ENCODE data around the gene FAM3D. TPM values are rescaled to one million over a fixed set of nuclear protein-coding genes. Genes with fewer than 3 reads are reported as not detected.

The FAM3D gene
- total RNA-seq, 1 experiment from 2014 or later, result not detected

DNA sequence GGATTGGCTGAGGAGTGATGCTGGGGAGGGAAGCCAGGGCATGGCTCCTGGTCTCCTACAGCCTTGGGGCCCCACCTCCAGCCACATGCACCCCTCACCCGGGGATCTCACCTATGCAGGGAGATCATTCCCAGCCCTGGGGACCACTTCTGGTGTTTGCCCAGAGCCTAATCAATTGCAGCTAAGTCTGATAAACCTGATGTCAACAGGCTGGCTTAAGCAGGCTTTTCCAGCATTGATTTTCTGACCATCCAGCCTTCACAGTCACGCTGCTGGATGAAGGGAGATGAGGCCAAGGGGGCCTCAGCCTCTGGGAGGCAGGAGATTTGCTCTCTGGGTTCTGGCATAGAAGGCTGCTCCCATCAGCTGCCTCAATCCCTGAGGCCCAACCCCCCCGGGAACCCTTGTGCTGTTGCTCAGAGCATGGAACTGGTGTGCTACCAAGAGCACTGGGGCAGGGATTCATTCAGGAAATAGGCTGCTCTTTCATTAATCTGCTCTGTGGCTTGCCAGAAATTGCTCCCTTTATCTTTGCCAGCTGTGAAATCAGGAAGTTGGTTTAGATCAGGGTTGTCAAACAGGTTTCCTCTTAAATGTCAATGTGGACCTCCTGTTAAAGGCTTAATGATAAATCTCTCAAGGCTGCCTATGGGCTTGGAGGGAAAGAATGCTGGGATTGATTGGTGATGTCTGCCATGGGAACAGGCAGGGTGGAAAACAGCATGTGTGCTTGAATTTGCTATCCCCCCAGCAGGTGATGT lies 19.0 kb downstream of the FAM3D start:
- no peaks in the 10 kb centered on the region for H3K36me3 ChIP-seq (ENCODE audit: insufficient read depth, low read length, poor library complexity, severe bottlenecking)
- no peaks in the 10 kb centered on the region for H3K9me3 ChIP-seq (ENCODE audit: low read depth, low read length, poor library complexity, severe bottlenecking)
- H3K27ac ChIP-seq (ENCODE audit: low read depth, low read length, poor library complexity, severe bottlenecking), result no peak overlapping the region
- no peaks in the 10 kb centered on the region for H3K27me3 ChIP-seq (replicated peaks; ENCODE audit: insufficient read depth, low read depth, low read length, poor library complexity)
- H3K4me3 ChIP-seq (ENCODE audit: low read depth, low read length, poor library complexity, severe bottlenecking), result no peak overlapping the region
- no peaks in the 10 kb centered on the region for H3K4me1 ChIP-seq (ENCODE audit: insufficient read depth, low read length, poor library complexity, severe bottlenecking)
- no TSS peak for BruUV-seq (replicated peaks)
- POLR2A ChIA-PET (ENCODE audit: low non-redundant PET), result no interaction called here
- CTCF ChIA-PET, result no interaction called here
- no peak for DNase-seq (ENCODE audit: low spot score)
- intact Hi-C loops (cut with micrococcal nuclease; ENCODE audit: unreplicated experiment), result no loop called here
- no peak for TF ChIP-seq EZH2 (IDR thresholded peaks at IDR 0.05; ENCODE audit: borderline replicate concordance, low read depth, low read length, poor library complexity, severe bottlenecking)
- TF ChIP-seq, protein P1, sequence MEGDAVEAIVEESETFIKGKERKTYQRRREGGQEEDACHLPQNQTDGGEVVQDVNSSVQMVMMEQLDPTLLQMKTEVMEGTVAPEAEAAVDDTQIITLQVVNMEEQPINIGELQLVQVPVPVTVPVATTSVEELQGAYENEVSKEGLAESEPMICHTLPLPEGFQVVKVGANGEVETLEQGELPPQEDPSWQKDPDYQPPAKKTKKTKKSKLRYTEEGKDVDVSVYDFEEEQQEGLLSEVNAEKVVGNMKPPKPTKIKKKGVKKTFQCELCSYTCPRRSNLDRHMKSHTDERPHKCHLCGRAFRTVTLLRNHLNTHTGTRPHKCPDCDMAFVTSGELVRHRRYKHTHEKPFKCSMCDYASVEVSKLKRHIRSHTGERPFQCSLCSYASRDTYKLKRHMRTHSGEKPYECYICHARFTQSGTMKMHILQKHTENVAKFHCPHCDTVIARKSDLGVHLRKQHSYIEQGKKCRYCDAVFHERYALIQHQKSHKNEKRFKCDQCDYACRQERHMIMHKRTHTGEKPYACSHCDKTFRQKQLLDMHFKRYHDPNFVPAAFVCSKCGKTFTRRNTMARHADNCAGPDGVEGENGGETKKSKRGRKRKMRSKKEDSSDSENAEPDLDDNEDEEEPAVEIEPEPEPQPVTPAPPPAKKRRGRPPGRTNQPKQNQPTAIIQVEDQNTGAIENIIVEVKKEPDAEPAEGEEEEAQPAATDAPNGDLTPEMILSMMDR (conservative IDR thresholded peaks at IDR 0.05; ENCODE audit: low read depth, low read length), result no peak

DNA sequence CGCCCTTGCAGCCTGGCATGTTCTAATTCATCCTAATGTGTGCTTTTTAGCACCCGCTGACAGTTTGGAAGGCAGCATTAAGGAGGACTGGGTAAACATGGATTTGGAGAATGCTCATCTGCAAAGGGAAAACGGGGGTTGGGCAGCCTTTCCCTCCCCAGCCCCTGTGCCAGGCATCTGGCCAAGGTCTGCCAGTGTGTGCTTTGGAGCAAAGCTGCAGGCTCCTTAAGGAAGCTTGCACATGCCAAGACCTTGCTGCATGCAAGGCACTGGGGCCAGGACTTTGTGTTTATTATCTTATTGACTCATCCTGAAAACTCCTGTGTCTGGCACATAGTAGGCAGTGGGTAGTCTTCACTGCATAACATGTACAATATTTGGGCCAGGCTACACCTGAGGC lies 20.1 kb downstream of the FAM3D start:
- BruUV-seq (replicated peaks), result no TSS peak
- intact Hi-C loops (cut with micrococcal nuclease; ENCODE audit: unreplicated experiment), result no loop called here
- H3K9me3 ChIP-seq (ENCODE audit: low read depth, low read length, poor library complexity, severe bottlenecking), result no peaks in the 10 kb centered on the region
- H3K27me3 ChIP-seq (replicated peaks; ENCODE audit: insufficient read depth, low read depth, low read length, poor library complexity), result no peaks in the 10 kb centered on the region
- ChIA-PET POLR2A (ENCODE audit: low non-redundant PET) (no interaction called here), CTCF (no interaction called here)
- TF ChIP-seq EZH2 (IDR thresholded peaks at IDR 0.05; ENCODE audit: borderline replicate concordance, low read depth, low read length, poor library complexity, severe bottlenecking), result no peak
- TF ChIP-seq, protein P1 (conservative IDR thresholded peaks at IDR 0.05; ENCODE audit: low read depth, low read length), result no peak
- no peak overlapping the region for H3K4me3 ChIP-seq (ENCODE audit: low read depth, low read length, poor library complexity, severe bottlenecking)
- H3K27ac ChIP-seq (ENCODE audit: low read depth, low read length, poor library complexity, severe bottlenecking), result no peak overlapping the region
- H3K4me1 ChIP-seq (ENCODE audit: insufficient read depth, low read length, poor library complexity, severe bottlenecking), result no peaks in the 10 kb centered on the region
- no peaks in the 10 kb centered on the region for H3K36me3 ChIP-seq (ENCODE audit: insufficient read depth, low read length, poor library complexity, severe bottlenecking)
- no peak for DNase-seq (ENCODE audit: low spot score)

DNA sequence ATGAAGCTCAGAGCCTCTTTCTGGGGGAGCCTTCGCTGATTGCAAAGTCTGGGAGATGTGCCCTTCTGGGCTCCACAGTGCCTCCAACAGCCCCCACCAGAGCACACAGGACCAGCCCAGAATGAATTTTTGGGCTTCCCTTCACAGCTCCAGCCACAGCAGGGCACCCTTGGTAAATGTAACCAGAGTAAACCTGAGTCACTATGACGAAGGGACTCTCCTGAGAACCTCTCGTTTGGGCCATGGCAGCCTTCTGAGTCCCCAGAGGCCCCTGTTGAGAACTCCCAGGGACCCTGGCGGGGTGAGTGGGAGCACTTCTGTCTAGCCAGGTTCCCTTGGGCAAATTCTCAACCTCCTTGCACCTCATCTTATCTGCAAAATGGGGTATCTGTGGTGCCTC lies 20.8 kb downstream of the FAM3D start:
- DNase-seq (ENCODE audit: low spot score), result no peak
- H3K36me3 ChIP-seq (ENCODE audit: insufficient read depth, low read length, poor library complexity, severe bottlenecking), result no peaks in the 10 kb centered on the region
- no peaks in the 10 kb centered on the region for H3K4me1 ChIP-seq (ENCODE audit: insufficient read depth, low read length, poor library complexity, severe bottlenecking)
- no peaks in the 10 kb centered on the region for H3K9me3 ChIP-seq (ENCODE audit: low read depth, low read length, poor library complexity, severe bottlenecking)
- TF ChIP-seq EZH2 (IDR thresholded peaks at IDR 0.05; ENCODE audit: borderline replicate concordance, low read depth, low read length, poor library complexity, severe bottlenecking), result no peak
- TF ChIP-seq, protein P1 (conservative IDR thresholded peaks at IDR 0.05; ENCODE audit: low read depth, low read length), result no peak
- no peaks in the 10 kb centered on the region for H3K27me3 ChIP-seq (replicated peaks; ENCODE audit: insufficient read depth, low read depth, low read length, poor library complexity)
- intact Hi-C loops (cut with micrococcal nuclease; ENCODE audit: unreplicated experiment), result no loop called here
- H3K27ac ChIP-seq (ENCODE audit: low read depth, low read length, poor library complexity, severe bottlenecking), result no peak overlapping the region
- CTCF ChIA-PET, result no interaction called here
- no TSS peak for BruUV-seq (replicated peaks)
- H3K4me3 ChIP-seq (ENCODE audit: low read depth, low read length, poor library complexity, severe bottlenecking), result no peak overlapping the region
- POLR2A ChIA-PET (ENCODE audit: low non-redundant PET), result no interaction called here
